GM21723 (cell line): Measurements from ENCODE around the gene CD79A.

Experiments
- ATAC-seq: cut with Tn5 transposase; IDR thresholded peaks from one replicate; pipeline ENCODE4 v1.9.1; 2021; ENCODE audit warnings: mild to moderate bottlenecking, moderate library complexity; ENCODE audit not compliant: unreplicated experiment

The CD79A gene

GRCh38 chr19:41917676-41918075 is 40.6 kb downstream of the CD79A start:
- no peak for ATAC-seq

GRCh38 chr19:41918095-41918494 is 41.0 kb downstream of the CD79A start:
- no peak for ATAC-seq

GRCh38 chr19:41918653-41919244 is 41.7 kb downstream of the CD79A start:
- no peak for ATAC-seq

DNA sequence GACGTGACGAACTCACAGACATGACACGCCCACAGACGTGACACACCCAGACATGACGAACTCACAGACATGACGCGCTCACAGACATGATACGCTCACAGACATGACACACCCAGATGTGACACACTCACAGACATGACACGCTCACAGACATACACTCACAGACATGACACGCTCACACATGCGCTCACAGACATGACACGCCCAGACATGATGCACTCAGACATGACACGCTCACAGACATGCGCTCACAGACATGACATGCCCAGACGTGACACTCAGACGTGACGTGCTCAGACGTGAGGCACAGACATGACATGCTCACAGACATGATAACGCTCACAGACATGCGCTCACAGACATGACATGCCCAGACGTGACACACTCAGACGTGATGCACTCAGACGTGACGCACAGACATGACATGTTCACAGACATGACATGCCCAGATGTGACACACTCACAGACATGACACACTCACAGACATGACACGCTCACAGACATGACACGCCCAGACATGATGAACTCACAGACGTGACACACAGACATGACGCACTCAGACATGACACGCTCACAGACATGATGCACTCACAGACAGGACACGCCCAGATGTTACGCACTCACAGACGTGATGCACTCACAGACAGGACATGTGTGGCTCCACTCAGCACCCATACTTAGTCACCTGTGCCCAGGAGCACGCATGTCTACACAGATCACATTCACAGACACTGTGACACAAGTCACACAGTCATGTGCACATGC is 43.1 kb downstream of the CD79A start:
- no peak for ATAC-seq

GRCh38 chr19:41920882-41921576 is 44.0 kb downstream of the CD79A start:
- no peak for ATAC-seq

GRCh38 chr19:41921577-41922576 is 44.8 kb downstream of the CD79A start:
- ATAC-seq, result no peak

- ATAC-seq, result no peak
These were observed 45.5 kb downstream of the CD79A start for GRCh38 chr19:41922585-41922984.

- ATAC-seq, result no peak
These were observed 46.1 kb downstream of the CD79A start for GRCh38 chr19:41923045-41923788.

- no peak for ATAC-seq
These were observed 47.4 kb downstream of the CD79A start for GRCh38 chr19:41924151-41925145.

DNA sequence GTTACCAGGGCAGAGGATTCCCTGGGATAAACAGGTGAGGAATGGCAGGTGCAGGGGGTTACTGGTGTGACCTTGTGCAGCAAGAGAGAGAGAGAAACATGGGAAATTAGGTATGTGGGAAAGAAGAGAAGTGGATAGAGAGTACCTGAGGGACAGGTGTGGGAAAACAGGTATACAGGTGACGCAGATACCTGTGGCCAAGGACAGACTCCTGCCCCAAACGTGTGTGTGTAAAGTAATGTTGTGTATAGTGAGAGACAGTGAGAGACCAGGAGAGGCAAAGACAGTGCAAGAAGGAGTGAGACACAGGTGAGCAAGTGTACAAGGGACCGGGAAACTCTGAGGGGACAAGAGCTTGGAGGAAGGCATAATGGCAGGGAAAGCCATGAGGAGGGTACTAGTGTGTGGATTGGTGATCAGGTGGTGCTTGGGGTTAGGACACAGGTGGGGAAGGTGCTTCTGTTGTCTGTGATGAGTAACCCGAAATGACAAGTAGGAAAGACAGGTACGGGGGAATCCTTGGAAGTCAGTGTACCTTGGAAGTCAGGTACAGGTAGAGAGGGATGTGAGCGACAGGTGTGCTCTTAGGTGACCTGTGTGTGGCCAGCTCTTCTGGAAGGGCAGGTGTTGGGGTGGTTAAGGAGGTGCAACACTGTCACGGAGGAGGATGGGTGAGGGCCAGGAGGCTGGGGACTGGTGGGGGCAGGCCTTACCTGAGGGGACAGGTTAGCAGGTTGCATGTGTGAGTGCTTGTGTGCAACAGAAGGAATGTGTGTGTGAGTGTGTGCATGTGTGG is 48.3 kb downstream of the CD79A start:
- ATAC-seq, result no peak

- ATAC-seq, result no peak
These were observed 49.1 kb downstream of the CD79A start for GRCh38 chr19:41926028-41926762.

GRCh38 chr19:41926763-41927496 is 49.9 kb downstream of the CD79A start:
- ATAC-seq, result no peak

DNA sequence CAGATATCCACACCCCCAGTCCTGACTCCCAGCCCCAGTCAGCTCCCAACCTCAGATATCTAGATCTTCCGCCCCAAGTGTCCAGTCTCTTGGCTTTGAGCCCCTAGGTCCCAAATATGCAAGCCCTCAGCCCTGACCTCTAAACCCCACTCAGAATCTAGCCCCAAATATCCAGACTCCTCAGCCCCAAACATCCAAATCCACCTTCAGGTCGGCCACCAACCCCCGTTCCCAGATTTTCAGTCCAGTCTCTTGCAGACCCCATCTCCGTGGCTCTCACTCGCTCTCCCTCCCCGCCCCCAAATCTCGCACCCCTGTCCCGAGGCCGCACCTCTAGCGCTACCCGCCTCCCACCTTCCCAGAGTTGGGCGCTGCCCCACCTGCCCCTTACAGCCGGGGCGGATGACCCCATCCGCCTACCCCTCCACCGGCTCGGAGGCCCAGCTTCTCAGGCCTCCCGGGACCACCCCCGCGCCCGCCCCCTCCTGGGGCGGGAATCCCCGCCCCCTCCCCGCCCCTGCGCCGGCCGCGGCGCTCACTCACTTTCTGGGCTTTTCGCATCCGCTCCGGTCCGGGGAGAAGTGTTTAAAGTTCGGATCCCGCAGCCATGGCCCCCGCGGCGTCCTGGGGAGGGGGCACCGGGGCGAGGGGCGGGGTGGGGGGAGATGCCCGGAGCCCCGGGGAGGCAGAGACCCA is 50.6 kb downstream of the CD79A start:
- no peak for ATAC-seq

DNA sequence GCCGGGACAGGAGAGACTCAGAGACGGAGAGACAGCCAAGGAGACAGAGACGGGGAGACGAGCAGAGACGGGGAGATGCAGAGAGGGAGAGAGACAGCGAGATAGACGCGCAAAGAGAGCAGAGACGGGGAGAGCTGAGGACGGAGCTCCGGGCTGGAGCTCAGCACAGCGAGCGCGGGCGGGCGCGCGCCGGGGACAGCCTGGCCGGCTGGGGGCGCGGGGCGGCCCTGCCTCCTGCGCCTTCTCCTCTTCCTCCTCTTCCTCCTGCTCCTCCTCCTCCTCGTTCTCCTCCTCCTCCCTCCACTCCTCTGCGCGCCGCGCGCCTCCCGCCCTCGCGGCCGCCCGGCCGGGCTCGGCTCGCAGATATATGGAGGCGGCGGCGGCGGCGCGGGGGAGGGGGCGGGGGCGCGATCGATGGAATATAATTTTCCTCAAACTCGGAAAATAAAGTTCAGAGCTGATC is 51.2 kb downstream of the CD79A start, which contains the start of gene ERFL:
TSS of gene ERFL (minus strand) at position 229 of the 463 bp plus-strand sequence. CDS start 15,530 bp downstream, outside the sequence.
- ATAC-seq, result no peak

DNA sequence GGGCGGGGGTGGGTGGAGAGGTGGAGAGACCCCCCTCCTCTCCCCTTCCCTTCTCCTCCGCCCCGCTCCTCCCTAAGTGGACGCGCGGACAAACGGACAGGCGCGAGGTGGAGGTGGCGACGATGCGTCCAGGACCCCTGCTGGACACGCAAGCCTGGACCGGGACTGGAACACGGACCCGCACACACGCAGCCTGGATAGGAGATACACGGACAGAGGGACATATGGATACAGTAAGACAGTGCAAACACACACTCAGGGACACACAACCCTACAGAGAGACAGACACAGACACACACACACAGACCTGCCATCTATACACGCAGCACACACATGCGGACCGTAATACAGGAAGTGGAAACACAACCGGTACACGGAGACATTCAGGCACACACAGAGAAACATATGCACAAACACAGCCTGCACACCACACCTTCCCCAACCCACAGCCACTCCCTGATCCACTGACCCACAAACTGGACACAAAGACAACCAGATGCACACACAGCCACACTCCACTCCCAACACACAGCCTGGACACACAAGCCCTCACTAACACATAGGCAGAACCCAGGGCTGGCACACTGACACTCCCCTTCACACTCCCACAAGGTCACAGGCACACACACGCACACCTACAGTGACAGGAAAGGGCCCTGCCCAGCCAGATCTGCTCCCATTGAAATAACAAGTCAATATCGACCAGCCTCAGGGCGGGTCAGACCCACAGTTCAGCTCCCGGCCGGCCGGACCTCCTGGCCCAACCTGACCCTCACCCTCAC is 51.9 kb downstream of the CD79A start:
- no peak for ATAC-seq
